ENCODE results near the gene PTPRK.

GRCh38 chr6:128200789-128201188 is 319.6 kb downstream of the PTPRK start:
- no peak for TF ChIP-seq CTCF (IDR thresholded peaks at IDR 0.05)
- no peak for TF ChIP-seq POLR2A (IDR thresholded peaks at IDR 0.05)
- no peak for TF ChIP-seq POLR2AphosphoS5 (IDR thresholded peaks at IDR 0.05)

All from suprapubic skin (tissue), 4 donors.